Endometrial microvascular endothelial cells (primary cell): ENCODE results near the gene CSF1. TPM values are rescaled to one million over a fixed set of nuclear protein-coding genes. Genes with fewer than 3 reads are reported as not detected.

ENCODE experiments used
- in situ Hi-C: cut with HindIII; loops from 2 replicates; pipeline ENCODE4 v1.10.0; 2017; ENCODE audit warnings: low sequenced_read_pairs, low pct_unique_long_range_greater_than_20kb; ENCODE audit errors: inconsistent ontology term
- total RNA-seq: library from RNA; depleted of rRNA; stranded (reverse); fragments of >200 nt; gene quantifications from one replicate; pipeline ENCODE4 v1.2.3, GENCODE V29; 2015; ENCODE audit errors: inconsistent ontology term

CSF1 gene
- total RNA-seq, 1 donor from 2014 or later, result 8.9 TPM

- in situ Hi-C loops, result no loop called here
These were observed 49.0 kb downstream of the CSF1 start for GRCh38 chr1:109959632-109959973.

DNA sequence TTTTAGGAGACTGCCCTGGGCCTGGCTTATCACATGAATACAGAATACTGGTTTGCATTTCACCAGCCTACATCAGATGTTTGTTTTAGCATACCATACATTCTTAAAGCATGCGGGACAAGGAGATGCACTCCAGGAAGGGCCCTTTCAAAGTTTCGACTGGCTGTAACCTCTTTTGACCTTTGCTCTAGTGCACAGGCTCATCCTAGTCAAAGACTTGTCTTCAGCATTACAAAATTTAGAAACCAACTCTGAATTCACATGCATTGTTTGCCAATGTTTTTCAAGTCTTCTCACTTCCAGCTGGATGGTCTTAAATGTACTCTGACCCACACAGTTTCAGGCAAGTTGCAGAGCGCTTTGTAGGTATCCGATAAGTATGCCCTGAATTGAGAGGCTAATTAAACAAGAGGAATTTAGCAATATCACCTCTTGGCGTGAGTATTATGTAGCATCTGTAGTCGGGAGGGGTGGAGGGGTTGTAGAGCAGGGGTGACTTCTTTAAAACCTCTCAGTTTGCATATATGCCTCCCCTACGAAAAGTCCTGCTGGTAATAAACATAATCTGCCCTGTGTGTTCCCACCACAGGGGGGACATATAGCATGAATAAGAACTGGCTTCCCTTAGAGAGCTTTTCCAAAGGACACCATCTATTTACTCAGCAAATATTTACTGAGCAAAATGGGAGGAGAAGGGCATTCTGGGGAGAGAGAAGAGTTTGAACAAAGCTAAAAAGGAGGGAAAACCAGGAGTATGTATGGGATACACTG is 49.5 kb downstream of the CSF1 start:
- in situ Hi-C loops, result no loop called here

DNA sequence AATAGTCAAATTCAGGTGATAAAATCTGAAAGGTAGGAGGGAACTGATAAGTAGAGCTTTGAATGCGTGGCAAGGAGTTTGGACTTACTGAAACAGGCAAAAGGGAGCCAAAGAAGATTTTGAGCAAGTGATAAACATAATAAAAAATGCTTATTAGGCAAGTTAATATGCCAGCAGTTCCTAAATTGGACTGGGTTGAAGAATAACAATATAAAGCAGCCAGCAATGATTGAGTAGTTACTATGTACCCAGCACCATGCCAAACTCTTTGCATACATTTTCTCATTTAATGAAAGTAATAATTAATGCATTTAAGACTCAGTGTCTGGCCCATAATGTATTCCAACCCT is 50.1 kb downstream of the CSF1 start:
- in situ Hi-C loops, result no loop called here

DNA sequence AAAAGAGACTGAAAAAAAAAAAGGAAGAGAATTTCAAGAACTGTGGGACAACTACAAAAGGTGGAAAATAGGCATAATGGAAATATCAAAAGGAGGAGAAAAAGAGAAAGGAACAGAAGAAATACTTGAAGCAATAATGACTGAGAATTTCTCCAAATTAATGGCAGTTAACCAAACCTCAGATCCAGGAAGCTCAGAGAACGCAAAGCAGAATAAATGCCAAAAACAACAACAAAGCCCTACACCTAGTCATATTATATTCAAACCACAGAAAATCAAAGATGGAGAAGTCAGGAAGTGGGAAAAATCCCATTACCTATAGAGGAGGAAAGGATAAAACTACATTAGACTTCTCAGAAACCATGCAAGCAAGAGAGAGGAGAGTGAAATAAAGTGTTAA is 53.2 kb downstream of the CSF1 start:
- in situ Hi-C loops, result no loop called here

GRCh38 chr1:109969146-109969829 is 58.6 kb downstream of the CSF1 start:
- in situ Hi-C loops, result no loop called here

DNA sequence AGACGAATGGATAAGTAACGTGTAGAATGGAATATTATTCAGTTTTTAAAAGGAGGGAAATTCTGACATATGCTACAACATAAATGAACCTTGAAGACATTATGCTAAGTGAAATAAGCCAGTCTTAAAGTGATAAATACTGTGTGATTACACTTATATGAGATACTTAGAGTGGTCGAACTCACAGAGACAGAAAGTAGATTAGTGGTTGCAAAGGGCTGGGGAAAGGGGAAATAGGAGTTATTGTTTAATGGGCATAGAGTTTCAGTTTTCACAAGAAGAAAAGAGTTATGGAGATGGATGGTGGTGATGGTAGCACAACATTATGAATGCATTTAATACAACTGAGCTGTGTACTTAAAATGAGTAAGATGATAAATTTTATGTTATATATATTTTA is 59.3 kb downstream of the CSF1 start:
- in situ Hi-C loops, result no loop called here

GRCh38 chr1:109971559-109971958 is 60.9 kb downstream of the CSF1 start:
- in situ Hi-C loops, result no loop called here

- in situ Hi-C loops, result no loop called here
These were observed 63.5 kb downstream of the CSF1 start for GRCh38 chr1:109974191-109974590.

DNA sequence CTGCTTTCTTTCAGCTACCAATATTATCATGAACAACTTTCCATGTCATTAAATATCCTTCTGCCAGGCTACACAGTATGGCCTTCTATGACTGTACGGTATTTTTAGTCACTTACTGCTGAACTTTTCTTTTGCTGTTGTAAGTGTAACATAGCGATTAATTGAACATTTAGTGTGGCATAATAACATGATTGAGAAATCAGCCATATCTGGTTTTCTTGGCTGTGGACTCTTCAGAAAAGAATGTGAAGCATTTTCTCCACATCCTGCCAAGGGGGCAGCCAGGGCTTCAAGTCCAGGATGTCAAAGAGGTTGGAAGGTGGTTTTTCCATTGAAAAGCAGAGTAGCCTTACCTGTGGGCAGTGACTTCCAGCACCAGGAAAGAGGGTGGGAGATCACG is 65.1 kb downstream of the CSF1 start:
- in situ Hi-C loops, result loop anchor here (5.0 kb wide), 1 partner anchor 183 kb away; no protein-coding TSS in a partner anchor

- in situ Hi-C loops, result loop anchor here (5.0 kb wide), 1 partner anchor 184 kb away; no protein-coding TSS in a partner anchor
These were observed 66.1 kb downstream of the CSF1 start for GRCh38 chr1:109976762-109977161.

DNA sequence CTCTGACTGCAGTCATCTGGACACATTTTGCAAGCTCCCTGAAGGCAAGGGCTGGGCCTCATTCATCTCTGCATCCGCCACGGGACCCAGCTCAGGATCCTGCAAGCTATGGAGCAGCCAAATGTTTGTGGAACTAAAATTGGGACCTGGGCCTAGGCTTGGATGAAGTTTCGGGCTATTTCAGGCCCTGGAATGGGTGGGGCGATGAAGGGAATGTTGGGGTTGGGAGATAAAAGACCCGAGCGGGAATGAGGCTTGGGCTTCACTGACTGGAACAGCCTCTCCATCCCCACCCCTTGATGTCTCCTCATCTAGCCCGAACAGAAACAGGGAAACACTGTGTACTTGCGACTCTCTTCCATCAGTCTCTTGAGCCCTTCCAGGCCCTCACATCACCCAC is 66.6 kb downstream of the CSF1 start:
- in situ Hi-C loops, result loop anchor here (5.0 kb wide), 1 partner anchor 185 kb away; no protein-coding TSS in a partner anchor

DNA sequence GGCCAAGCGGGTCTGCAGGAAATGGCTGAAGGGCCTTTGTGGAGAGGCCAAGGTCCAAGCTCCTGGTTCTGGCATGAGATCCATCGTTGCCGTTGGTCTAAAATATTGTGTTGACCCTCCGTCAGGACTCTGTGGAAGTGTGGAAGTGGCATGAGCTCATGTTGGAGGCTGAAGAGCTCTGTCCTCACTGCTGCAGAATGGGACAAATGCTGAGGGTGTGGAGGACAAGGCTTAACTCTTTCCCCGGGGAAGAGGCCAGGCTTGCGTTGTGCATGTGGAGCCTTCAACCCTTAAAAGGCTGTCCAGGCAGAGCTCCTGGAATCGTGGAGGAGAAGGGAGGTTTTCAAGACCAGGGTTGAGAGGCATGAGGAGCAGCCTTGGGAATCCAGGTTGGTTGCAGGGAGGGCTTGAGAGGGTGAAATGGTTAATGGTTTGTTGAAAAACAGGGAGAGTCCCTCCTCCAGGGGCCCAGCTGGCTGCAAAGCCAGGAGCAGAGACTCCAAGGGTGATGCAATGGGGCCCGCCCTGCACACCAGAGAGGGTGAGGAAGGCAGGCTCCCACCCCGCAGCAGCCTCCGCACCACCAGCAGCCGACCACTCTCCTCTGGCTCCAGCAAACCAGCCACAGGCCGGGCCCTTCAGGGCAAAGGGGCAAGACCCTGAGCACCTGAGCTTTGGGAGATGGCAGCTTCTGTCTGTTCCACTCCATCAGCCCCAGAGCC is 67.2 kb downstream of the CSF1 start:
- in situ Hi-C loops, result loop anchor here (5.0 kb wide), 1 partner anchor 186 kb away; no protein-coding TSS in a partner anchor

- in situ Hi-C loops, result loop anchor here (5.0 kb wide), 1 partner anchor 187 kb away; no protein-coding TSS in a partner anchor
These were observed 68.3 kb downstream of the CSF1 start for GRCh38 chr1:109978761-109979488.

DNA sequence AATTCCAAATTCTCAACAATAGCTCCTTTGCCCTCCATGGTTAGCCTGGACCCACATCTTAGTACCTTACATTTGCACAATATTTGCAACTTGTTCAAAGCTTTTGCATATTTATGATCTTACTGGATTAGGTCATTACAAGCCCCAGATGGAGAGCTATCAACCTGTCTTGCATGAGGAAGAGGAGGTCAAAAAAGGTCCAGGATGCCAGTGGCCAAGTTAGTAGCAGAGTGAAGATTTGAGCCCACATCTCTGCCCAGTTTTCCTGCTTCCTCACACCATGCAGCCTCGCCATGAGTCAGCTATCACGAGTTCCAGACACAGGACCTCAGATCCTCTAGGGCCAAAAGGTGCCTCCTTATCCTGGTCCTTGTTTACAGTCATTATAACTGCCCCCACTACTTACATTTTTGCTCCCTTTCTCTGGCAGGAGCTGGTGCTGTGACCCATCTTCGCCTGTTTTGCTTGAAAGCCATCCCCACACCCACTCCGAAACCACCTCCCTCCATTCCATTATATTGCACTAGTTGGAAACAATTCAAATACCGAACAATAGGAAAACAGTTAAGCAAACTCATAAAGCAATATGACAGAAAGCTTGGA is 68.9 kb downstream of the CSF1 start:
- in situ Hi-C loops, result loop anchor here (5.0 kb wide), 1 partner anchor 187 kb away; no protein-coding TSS in a partner anchor

Other genes starting within 250 kb of the CSF1 start
- 6.3 TPM for gene GSTM2, start 242.8 kb upstream of the CSF1 start, total RNA-seq
- gene GSTM1, start 223.0 kb upstream of the CSF1 start, total RNA-seq, result 19.0 TPM
- not detected for gene GSTM5, start 198.6 kb upstream of the CSF1 start, total RNA-seq
- 30.4 TPM for gene GSTM3, start 169.8 kb upstream of the CSF1 start, total RNA-seq
- gene EPS8L3, start 146.9 kb upstream of the CSF1 start, total RNA-seq, result not detected
- 38.9 TPM for gene AHCYL1, start 73.9 kb downstream of the CSF1 start, total RNA-seq
- 53.1 TPM for gene STRIP1, start 123.8 kb downstream of the CSF1 start, total RNA-seq
- gene ALX3, start 159.8 kb downstream of the CSF1 start, total RNA-seq, result not detected
- not detected for gene UBL4B, start 201.6 kb downstream of the CSF1 start, total RNA-seq
- gene SLC6A17, start 239.6 kb downstream of the CSF1 start, total RNA-seq, result under 0.01 TPM